HG03342 (cell line): ENCODE results near the gene RETSAT.
A peak's percentile ranks its signal among the peaks of the same experiment; 100 is the strongest.
"Not testable (repeated sequence)": the region's sequence is repeated elsewhere in the genome, so short reads cannot be mapped to it uniquely, and the experiment has no call there.

Experiments
- ATAC-seq: cut with Tn5 transposase; IDR thresholded peaks from one replicate; pipeline ENCODE4 v1.9.1; 2021; ENCODE audit warnings: mild to moderate bottlenecking, moderate library complexity; ENCODE audit not compliant: unreplicated experiment

RETSAT gene

DNA sequence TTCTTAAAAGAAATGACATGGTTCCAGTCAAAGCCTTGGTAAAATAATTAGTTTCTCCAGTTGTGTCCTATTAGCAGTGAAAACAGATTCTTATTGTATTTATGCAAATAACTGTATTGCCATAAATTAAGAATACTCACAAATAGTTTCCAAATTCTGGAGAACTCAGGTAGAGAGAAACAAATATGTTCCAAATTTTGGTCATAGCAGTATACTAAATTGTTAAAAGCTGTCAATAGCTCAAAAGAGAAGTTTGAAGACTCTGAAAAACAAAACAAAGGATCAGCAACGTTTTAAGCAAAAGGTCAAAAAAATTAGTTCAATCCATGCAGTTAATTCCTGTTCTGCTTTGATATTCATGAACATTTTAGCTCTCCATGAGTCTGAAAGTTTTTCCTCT is 25.7 kb upstream of the RETSAT start:
- ATAC-seq, result no peak

DNA sequence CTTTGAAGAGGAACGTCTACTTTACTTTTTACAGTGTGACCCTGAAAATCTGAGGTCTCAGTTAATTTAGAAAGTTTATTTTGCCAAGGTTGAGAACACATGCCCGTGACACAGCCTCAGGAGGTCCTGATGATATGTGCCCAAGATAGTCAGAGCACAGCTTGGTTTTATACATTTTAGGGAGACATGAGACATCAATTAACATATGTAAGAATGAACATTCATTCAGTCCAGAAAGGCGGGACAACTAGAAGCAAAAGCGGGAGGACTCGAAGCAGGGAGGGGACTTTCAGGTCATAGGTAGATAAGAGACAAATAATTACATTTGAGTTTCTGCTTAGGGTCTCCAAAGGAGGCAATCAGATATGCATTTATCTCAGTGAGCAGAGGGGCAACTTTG is 23.9 kb upstream of the RETSAT start:
- no peak for ATAC-seq

DNA sequence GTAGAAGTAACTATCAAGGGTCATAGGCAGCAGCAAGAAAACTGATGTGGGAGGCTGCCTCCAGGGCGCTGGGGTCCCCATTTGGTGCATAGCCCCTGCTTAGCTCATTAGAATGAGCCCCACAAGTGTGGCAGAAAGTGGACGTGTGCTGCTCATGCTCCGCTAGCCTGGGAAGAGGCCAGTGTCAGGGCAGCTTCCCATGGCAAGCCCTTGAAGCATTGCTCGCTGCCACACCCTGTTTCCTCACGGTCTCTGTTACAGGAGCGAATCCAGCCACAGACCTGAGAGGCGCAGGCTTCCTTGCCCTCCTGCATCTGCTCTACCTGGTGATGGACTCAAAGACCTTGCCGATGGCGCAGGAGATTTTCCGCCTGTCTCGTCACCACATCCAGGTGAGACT is 22.8 kb upstream of the RETSAT start:
- no peak for ATAC-seq

DNA sequence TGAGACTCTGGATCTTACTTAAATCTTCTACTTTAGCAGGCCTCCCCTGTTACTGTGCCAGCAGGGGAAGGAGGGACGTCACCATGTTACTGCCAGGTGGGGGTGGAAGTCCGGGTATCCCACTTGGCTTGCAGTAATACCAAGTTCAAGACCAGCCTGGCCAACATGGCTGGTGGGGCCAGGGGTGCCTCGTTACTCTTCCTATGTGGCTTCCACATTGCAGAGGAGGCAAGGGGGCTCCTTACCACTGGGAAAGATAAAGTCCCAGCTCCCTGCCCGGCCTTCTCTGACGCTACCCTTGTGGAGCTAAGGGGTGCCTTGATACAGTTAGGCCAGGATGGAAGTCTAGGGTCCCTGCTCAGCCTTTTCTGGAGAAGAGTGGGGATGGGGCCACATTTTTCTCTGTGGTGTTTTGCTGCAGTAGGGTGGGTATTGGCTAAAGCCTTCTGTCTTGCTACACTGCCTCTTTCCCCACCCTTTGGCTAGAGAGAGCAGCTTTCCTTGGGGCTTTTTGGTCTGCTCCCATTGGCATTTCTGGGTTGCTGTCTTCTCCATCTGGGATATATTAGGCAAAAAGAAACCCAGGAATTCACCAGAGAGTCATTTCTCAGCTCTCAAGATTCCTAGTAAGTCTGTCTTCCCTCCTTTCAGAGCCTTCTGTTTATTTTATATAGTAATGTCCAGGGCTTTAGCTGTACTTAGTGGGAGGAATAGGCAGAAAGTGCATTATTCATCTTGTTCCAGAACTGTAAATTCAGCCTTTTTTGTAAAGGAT is 22.1 kb upstream of the RETSAT start:
- no peak for ATAC-seq

DNA sequence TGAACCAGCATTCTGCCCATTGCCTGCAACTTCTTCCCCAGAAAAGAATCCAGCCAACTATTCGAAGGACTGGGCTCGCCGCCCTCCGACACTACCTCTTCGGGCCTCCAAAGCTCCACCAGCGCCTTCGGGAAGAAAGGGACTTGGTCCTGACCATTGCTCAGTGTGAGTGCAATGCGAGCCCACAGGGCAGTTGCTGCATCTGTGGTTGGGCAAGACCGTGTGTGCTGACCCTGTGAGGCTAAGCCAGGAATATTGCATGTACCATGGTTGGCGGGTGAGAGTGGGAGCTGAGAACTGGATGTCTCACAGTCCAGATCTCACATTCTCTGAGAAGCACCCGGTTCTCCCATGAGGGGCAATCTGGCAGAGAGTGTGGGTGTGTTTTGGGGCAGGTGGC is 16.7 kb upstream of the RETSAT start:
- no peak for ATAC-seq

DNA sequence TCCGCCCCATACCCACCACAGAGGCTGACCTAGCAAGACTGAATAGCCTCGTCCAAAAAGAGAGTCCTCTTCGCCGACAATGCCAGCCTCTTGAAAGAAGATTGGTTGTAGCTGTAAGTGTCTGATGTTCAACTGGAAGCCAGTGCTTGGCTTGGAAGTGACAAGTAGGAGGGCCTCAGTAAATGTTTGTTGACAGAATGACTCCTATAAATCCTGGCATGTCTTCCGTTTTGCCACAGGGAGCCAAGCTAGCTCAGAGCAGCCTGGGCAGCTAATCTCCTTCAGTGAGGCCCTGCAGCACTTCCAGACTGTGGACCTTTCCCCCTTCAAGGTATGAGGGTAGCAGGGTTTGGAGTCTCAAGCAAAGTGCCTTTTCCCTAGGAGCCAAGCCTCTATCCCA is 15.2 kb upstream of the RETSAT start:
- ATAC-seq, result no peak

DNA sequence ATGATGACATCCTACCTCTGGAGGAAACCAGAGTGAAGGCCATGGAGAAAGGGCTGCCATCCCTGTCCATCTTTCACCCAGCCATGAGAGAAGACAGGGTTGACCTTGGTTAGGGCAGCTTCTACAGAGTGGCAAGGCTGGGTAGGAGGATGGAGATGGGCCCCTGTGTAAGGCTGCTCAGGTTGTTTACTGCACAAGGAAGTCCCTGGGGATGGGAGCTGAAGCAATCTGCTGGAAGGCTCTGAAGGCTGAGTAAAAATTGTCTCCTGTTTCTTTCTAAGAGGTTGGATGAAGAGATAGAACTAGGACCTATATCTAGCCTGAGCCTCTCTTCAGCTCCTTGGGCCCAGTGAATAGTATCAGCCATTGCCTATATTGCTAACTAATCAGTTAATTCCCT is 14.6 kb upstream of the RETSAT start:
- no peak for ATAC-seq

DNA sequence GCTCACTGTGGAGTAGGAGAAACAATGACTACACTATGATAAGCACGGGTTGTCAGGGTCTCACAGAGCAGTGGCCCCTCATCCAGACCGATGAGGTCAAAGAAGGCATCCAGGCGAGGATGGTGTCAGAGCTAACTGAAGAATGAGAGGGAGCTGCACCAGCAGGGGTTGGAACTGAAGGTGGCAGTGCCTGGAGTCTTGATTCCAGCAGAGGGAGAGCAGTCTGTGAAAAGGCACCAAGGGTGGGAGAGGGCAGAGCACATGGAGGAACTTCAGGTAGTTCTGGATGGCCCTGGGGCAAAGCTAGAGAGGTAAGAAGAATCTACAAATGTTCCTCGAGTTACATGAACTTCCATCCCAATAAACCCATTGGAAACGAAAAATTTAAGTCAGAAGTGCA is 12.9 kb upstream of the RETSAT start:
- no peak for ATAC-seq

DNA sequence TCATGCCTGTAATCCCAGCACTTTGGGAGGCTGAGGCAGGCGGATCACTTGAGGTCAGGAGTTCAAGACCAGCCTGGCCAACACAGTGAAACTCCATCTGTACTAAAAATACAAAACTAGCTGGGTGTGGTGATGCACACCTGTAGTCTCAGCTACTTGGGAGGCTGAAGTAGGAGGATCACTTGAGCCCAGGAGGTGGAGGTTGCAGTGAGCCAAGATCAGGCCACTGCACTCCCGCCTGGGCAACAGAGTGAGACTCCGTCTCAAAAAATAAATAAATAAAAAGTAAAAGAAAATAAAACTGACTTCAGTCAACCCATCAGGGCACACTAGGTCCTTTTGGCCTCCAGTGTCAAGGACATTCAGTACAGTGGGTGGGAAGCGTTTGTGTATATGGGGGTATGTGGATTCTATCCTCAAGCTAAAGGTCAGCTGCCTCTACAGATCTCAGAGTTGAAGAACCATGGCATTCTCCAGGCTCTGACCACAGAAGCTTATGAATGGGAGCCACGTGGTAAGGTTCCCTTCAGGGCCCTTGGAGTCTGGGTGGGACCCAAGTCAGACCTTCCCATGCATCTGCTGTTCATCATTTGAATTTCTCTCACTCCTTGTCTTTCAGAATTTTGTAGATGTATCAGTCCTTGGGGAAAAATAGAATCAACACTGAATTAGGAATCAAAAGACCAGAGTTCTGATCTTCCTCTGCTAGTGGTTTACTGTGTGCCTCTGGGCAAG is 8.5 kb upstream of the RETSAT start:
- ATAC-seq, result not testable (repeated sequence)

DNA sequence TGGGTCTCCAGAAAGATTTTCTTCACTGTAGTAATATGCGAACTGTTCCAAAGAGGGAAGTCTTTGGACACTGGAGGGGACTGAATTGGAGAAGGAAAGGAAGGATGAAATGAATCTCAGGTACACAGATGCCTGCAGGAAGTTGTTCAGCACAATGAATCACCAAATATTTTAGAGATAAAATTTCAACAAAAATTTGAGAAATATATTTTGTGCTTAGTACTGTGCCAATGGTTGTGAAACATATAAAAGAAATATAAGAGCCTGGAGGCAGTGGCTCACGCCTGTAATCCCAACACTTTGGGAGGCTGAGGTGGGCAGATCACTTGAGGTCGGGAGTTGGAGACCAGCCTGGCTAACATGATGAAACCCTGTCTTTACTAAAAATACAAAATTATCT is 3.4 kb upstream of the RETSAT start:
- ATAC-seq, result no peak

DNA sequence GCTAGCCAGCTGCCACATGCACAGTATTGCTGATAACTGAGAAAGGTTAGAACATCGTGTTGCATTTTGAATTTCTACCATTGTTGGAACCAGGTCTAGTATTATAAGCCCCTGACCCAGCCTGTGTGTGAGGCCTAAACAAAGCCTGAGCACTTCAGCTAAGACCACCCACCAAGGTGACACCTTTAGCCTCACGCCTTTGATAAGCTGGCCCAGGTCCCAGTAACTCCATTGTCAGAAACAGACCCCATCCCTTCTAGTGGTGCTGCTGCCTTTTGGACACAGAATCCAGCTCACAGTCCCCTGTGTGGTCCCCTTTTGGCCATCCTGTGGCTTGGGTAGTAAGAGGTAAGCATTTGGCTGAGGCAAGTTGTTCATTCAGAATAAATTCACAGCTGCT is 1.9 kb upstream of the RETSAT start:
- no peak for ATAC-seq

DNA sequence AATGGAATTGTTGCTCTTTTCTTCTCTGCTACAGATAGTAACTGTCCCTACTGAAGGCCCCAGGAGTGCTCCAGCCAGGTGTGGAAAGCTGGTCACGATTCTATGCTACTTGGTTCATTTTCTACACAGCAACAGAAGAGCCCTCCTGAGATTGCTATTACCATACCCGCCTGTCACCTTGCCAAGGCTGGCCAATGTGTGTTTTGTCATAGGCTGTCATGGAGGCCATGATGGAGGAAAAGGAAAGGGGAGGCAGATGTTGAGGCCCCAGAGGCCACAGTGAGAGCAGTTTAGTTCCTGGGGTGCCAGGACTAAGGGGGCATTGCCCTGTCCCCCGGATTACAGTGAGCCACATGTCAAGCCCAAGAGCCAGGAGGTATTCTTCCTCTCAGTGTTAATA is 1.2 kb upstream of the RETSAT start:
- no peak for ATAC-seq

DNA sequence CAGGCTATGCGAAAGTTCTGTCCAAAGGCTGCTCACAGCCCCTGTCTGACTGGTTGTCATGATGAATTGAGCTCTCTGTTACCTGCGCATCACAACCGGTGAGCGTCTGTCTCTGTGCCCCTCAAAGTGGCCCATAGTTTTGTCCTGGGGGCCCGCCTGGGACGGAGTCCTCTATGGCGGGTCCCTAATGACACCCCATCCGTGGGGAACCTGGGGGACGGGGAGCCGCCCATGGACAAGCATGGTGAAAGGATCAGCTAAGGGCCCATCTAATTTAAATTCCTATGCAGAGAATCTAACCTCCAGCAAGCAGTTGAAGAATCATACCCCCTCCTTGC is 714 bp upstream of the RETSAT start:
- peak; percentile 4 for ATAC-seq

DNA sequence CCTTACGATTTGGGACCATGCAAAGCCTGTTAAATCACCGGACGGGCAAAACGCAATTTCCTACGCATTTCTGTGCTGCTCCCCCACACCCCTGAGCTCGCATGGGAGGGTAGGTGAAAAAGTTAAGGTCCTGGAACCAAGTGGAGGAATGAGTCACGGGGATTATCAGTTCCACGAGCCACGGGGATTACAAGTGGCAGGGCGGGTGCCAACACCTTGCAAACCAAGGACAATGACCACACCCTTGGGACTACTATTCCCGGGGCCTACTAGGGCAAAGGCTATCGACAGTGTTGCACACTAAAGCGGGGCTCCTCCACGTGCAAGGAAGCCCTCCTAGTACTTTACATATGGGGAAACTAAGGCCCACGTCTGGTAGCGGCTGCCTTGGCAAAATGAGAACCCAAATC is 447 bp downstream of the RETSAT start:
- peak; percentile 11 for ATAC-seq

DNA sequence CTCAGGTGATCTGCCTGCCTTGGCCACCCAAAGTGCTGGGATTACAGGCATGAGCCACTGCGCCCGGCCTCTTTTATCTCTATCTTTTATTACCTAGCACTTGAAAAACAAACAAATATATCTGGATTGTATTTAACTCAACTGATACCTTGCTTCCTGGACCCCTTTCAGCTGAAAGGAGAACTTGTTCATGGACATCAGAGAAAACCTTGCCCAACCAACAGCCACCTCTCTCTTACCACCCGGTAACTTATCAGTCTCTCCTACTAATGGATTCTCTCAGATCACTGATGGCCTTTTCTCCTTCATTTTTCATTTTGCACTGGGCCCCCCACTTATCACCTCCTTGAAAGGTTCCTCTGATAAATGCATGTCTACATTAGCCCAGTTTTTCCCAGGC is 6.7 kb downstream of the RETSAT start:
- ATAC-seq, result no peak

DNA sequence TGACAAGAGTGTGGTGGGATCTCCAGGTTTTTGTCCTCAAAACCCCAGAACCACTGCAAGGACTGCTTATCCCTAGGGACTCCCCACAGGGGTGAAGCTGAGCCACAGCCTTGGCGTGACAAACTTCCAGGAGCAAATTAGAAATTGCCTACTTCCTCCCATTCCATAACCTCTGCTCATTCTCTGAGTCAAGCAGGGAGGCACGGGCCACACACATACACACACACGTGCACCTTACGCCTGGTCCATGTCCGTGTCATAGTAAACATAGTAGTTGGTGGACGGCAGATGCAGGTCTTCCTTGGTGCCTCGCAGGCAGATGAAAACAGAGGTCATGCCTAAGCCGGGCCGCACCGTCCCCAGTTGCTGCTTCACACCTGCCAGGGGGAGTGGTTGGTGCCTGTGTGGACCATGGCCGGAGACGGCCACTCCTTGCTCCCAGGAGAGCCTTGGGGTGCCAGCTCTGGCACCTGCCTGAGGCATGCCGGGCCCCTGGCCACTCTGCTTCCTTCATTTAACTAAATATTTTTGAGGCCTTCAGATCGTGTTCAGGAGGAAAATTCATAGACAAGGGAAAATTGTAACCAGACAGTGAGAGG is 9.9 kb downstream of the RETSAT start:
- no peak for ATAC-seq

DNA sequence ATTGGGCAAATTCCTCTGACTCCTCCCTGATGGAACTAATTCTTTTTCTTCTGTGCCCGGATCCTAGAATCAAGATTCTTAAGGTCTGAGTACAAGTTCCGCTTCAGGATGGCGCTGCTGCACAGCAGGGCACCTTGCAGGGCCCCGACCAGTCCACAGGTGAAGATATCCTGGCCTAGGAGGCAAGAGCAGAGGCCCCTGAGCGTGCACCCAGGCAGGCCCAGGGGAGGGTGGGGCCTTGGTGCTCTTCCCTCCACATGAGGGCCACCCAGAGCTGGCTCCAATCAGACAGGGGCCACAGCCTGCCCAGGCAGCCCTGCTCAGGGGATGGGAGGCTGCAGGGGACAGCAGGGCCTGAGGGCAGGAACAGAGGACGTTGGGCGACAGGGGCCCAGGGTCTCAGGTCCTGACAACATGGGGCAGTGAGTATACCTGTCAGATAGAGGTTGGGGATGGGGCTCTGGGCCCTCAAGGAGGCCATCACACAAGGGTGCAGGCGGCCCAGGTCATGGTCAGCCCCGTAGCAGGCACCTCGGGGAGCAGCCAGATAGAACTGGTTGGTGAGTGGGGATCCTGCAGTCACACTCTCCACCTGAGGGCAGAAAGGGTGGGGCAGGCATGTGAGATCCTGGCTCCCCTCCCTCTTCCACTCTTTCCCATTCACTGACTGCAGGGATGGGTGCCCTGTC is 11.0 kb downstream of the RETSAT start:
- not testable (repeated sequence) for ATAC-seq

DNA sequence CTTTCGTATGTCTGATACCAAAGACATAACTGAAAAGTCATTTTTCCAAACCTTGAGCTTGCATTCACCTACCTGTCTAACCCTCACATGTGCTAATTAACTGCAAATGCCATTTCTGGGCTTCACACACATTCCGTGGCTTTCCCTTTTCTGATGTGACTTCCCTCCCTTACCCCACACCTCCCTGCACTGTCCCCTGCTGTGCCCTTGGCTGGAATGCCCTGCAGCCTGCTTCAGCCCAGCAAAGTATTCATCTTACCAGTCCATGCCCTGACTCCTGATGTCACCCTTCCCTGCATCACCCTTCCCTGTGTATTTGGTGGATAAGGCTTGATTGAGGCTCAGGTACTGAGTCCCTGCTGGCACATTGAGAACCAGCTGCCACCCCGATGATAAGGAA is 12.2 kb downstream of the RETSAT start:
- no peak for ATAC-seq

DNA sequence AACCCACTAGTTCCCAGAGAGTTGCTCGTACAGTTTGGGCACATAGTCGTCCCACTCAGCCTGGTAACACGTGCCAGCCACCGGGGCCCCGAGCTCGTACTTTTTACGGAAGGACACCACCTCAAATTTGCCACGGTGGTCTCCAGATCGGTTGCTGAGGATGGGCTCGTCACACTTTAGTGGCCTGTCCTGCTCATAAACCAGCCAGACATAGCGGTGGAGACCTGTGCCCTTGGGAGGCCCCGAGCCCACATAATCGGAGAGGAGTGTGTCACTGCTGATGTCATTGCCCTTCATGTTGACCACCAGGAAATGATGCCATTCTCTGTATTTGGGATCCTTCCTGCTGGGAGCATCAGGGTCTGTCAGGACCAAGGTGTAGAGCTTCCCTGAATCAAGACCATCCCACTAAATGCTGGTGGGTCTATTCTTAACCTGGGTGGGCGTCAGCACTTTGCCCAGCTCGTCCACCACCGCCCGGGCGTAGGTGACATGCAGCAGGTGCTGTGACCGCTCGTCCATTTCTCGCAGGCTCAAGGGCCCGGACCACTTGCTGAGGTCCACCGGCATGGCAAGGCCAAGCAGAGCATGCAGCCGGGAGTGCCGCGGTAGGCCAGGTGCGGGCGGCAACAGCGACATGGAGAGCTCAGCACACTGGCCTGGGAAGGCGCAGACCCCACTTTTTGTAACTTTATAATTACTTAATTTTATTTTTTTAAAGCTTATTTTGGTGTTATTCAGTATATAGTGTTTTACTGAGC is 12.9 kb downstream of the RETSAT start:
- ATAC-seq, result no peak

DNA sequence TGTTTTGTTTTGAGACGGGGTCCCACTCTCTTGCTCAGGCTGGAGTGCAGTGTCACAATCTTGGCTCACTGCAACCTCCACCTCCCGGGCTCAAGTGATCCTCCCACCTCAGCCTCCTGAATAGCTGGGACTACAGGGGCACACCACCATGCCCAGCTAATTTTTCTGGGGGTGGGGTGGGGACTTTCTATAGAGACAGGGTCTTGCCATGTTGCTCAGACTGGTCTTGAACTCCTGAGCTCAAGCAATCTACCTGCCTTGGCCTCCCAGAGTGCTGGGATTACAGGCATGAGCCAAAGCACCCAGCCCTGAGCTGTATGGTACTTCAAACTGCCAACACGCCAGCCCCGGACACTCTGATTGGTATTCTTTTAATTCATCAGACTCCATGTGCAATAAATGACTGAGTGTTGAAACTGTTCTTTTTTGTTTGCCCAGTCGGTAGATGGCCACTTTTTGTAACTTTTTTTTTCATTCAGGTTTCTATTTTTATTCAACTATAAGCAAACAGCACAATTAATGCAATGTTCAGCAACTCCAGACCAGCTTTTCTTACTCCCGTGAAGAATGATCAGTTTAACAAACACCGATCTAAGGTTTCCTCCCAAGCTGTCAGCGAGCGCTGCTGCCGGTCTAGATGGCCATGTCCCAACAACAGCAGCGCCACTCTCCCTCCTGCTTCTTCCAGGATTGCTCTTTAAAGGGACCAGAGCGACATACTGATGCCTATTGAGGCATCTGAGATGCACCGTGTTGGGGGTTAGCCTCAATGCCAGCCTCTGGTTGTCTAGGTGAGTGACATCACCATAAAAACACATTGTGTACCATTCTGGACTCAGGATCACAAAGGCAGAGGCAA is 14.1 kb downstream of the RETSAT start:
- ATAC-seq, result no peak
